Measurements from ENCODE around the gene ERCC2.

- no peak for TF ChIP-seq EZH2 (IDR thresholded peaks at IDR 0.05; ENCODE audit: low read length)
- TF ChIP-seq CTCF (optimal IDR thresholded peaks at IDR 0.05 in 1 of 3, IDR thresholded peaks at IDR 0.05 in 1 of 3, conservative IDR thresholded peaks at IDR 0.05 in 1 of 3; ENCODE audit: extremely low read depth in 1 of 3, insufficient read depth in 2 of 3, low read length in 3 of 3): no peak
These were observed 5.7 kb downstream of the ERCC2 start for GRCh38 chr19:45364696-45365095.

All from keratinocyte (primary cell).